Neural crest cell (in vitro differentiated cells): ENCODE measurements around the gene STX8. TPM values are rescaled to one million over a fixed set of nuclear protein-coding genes. Genes with fewer than 3 reads are reported as not detected.

Experiments
- DNase-seq: peaks from one replicate; pipeline ENCODE4 v3.0.0; 2021; ENCODE audit warnings: low read depth, mixed read lengths, low spot score
- H3K27ac Mint-ChIP-seq: one replicate; pipeline ENCODE4 v1.8.0; 2021; ENCODE audit warnings: mild to moderate bottlenecking, mixed read lengths; ENCODE audit not compliant: unreplicated experiment
- H3K27me3 Mint-ChIP-seq: 2 replicates; pipeline ENCODE4 v1.8.0; 2021; ENCODE audit warnings: low read depth, mild to moderate bottlenecking, mixed read lengths
- H3K36me3 Mint-ChIP-seq: 2 replicates; pipeline ENCODE4 v1.8.0; 2021; ENCODE audit warnings: low read depth, mild to moderate bottlenecking, mixed read lengths
- H3K4me1 Mint-ChIP-seq: 2 replicates; pipeline ENCODE4 v1.8.0; 2021; ENCODE audit warnings: mixed read lengths
- H3K4me3 Mint-ChIP-seq: one replicate; pipeline ENCODE4 v1.8.0; 2021; ENCODE audit warnings: mild to moderate bottlenecking, mixed read lengths
- H3K9me3 Mint-ChIP-seq: 2 replicates; pipeline ENCODE4 v1.8.0; 2021; ENCODE audit warnings: mixed read lengths
- CTCF ChIP-seq: fragments of 200-600 bp; sonication (generic); conservative IDR thresholded peaks from 2 replicates; pipeline ENCODE4 v1.5.0; 2021; ENCODE audit warnings: antibody characterized with exemption, mild to moderate bottlenecking
- total RNA-seq: library from RNA; stranded (reverse); gene quantifications from 2 replicates; pipeline ENCODE4 v1.2.1, GENCODE V29; 2021

The STX8 gene
- total RNA-seq, 1 donor from 2014 or later: 56.6 TPM

GRCh38 chr17:9409878-9410277 lies 165.7 kb downstream of the STX8 start:
- H3K27ac Mint-ChIP-seq: no peak overlapping the region
- H3K27me3 Mint-ChIP-seq: no peaks in the 10 kb centered on the region
- no peak for TF ChIP-seq CTCF
- H3K4me1 Mint-ChIP-seq: peaks cover 14% of the 10 kb centered on the region
- peaks cover 1% of the 10 kb centered on the region for H3K36me3 Mint-ChIP-seq
- peaks cover 4% of the 10 kb centered on the region for H3K9me3 Mint-ChIP-seq
- no peak overlapping the region for H3K4me3 Mint-ChIP-seq
- DNase-seq: no peak

GRCh38 chr17:9408868-9409829 lies 166.5 kb downstream of the STX8 start:
- H3K4me3 Mint-ChIP-seq: no peak overlapping the region
- H3K27me3 Mint-ChIP-seq: no peaks in the 10 kb centered on the region
- no peak overlapping the region for H3K27ac Mint-ChIP-seq
- H3K9me3 Mint-ChIP-seq: peaks cover 5% of the 10 kb centered on the region
- TF ChIP-seq CTCF: no peak
- DNase-seq: no peak
- H3K4me1 Mint-ChIP-seq: peaks cover 14% of the 10 kb centered on the region
- H3K36me3 Mint-ChIP-seq: peaks cover 2% of the 10 kb centered on the region

- Mint-ChIP-seq H3K4me3 (no peak overlapping the region), H3K27ac (no peak overlapping the region), H3K9me3 (peaks cover 5% of the 10 kb centered on the region), H3K27me3 (no peaks in the 10 kb centered on the region), H3K36me3 (peaks cover 2% of the 10 kb centered on the region), H3K4me1 (peaks cover 14% of the 10 kb centered on the region)
- TF ChIP-seq CTCF: no peak
- no peak for DNase-seq
Observed at GRCh38 chr17:9408381-9408780, 167.2 kb downstream of the STX8 start.

GRCh38 chr17:9406046-9406606 lies 169.5 kb downstream of the STX8 start:
- H3K27ac Mint-ChIP-seq: no peak overlapping the region
- no peak for DNase-seq
- TF ChIP-seq CTCF: no peak
- no peak overlapping the region for H3K4me3 Mint-ChIP-seq
- H3K4me1 Mint-ChIP-seq: peaks cover 11% of the 10 kb centered on the region
- H3K36me3 Mint-ChIP-seq: peaks cover 7% of the 10 kb centered on the region
- H3K9me3 Mint-ChIP-seq: peaks cover 11% of the 10 kb centered on the region
- H3K27me3 Mint-ChIP-seq: no peaks in the 10 kb centered on the region

- Mint-ChIP-seq H3K27me3 (no peaks in the 10 kb centered on the region), H3K27ac (no peak overlapping the region), H3K9me3 (peaks cover 13% of the 10 kb centered on the region), H3K36me3 (peaks cover 7% of the 10 kb centered on the region), H3K4me3 (no peak overlapping the region), H3K4me1 (no peaks in the 10 kb centered on the region)
- no peak for TF ChIP-seq CTCF
- DNase-seq: no peak
Observed at GRCh38 chr17:9403257-9403656, 172.4 kb downstream of the STX8 start.
